Inferior parietal cortex (tissue), 1 donor: ENCODE results near the gene FASTKD3.
A peak's percentile ranks its signal among the peaks of the same experiment; 100 is the strongest.
"Not testable (repeated sequence)": the region's sequence is repeated elsewhere in the genome, so short reads cannot be mapped to it uniquely, and the experiment has no call there.

Experiments used
- DNase-seq: peaks from one replicate; pipeline ENCODE4 v3.0.0-alpha.2; 2016; ENCODE audit errors: extremely low spot score

The FASTKD3 gene, protein sequence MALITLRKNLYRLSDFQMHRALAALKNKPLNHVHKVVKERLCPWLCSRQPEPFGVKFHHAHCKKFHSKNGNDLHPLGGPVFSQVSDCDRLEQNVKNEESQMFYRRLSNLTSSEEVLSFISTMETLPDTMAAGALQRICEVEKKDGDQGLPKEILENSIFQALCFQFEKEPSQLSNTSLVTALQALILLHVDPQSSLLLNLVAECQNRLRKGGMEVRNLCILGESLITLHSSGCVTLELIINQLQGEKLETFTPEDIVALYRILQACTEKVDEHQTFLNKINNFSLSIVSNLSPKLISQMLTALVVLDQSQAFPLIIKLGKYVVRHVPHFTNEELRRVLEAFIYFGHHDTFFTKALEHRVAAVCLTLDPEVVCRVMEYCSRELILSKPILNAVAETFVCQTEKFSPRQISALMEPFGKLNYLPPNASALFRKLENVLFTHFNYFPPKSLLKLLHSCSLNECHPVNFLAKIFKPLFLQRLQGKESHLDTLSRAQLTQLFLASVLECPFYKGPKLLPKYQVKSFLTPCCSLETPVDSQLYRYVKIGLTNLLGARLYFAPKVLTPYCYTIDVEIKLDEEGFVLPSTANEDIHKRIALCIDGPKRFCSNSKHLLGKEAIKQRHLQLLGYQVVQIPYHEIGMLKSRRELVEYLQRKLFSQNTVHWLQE

DNA sequence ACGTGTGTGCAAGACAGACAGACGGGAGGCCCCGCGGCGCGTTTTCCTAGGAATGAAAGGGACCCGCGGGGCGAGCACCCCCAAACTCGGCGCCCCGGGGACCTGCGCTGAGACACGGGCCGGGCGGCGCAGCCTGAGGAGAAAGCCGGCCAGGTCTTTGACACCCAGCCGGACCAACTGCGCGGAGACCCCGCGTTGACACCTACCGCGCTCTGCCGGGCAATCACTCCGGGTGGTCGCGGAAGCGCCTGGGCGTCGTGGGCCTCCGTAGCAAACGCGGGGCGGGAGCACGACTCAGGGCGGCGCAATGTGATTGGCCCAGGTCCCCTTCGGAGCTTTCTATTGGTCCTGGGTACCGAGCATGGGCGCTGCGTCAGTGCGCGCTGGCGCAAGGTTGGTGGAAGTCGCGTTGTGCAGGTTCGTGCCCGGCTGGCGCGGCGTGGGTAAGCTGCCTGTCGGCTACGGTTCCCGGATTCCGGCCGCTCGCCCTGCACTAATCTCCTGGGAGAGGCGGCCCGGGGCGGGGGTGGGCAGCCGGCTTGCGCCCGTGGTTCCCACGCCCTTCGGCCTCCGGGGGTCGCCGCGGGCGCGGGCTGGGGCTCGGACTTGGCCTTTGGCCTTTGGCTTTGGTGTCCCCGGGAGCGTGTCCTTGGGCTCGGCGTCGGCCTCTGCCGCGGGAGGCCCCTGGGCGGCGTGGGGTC, at the start of gene FASTKD3, which contains the start of gene MTRR:
FASTKD3 (minus strand) TSS at position 259 of the 701 bp plus-strand sequence. CDS start 948 bp downstream, outside the sequence.
MTRR (plus strand) TSS at position 376 of the 701 bp plus-strand sequence. CDS start 1,647 bp downstream, outside the sequence.
- peak; percentile 96 for DNase-seq

DNA sequence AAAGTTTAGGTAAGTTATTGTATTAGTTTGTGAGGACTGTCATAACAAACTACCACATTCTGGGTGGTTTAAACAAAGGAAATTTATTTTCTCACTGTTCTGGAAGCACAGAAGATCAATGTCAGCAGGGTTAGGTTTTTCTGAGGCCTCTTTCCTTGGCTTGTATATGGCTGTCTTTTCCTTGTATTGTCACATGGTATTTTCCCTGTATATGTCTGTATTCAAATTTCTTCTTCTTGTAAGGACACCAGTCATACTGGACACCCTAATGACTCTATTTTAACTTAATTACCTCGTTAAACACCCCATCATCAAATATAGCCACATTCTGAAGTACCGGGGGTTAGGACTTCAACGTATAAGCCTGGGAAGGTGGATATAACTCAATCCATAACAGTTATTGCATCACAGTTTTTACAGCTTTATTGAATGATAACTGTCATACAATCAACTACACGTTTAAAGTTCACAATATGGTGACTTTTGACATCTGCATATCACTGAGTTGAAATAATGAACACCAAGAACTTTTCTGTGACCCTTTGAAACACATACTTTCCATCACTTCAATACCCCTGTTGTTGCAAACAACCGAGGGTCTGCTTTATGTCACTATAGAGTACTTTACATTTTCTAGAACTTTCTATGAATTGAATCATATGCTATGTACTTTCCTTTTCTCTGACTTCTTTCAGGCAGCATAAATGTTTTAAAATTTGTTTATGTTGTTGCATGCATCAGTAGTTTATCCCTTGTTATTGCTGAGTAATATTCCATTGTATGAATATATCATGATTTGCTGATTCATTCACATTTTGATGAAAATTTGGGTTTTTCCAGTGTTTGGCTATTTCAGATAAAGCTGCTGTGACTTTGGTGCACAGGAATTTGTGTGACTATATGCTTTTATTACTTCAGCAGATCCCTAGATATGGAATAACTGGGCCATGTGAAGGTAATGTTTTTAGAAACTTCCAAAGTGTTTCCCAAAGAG, 48.6 kb upstream of the FASTKD3 start:
- no peak for DNase-seq

DNA sequence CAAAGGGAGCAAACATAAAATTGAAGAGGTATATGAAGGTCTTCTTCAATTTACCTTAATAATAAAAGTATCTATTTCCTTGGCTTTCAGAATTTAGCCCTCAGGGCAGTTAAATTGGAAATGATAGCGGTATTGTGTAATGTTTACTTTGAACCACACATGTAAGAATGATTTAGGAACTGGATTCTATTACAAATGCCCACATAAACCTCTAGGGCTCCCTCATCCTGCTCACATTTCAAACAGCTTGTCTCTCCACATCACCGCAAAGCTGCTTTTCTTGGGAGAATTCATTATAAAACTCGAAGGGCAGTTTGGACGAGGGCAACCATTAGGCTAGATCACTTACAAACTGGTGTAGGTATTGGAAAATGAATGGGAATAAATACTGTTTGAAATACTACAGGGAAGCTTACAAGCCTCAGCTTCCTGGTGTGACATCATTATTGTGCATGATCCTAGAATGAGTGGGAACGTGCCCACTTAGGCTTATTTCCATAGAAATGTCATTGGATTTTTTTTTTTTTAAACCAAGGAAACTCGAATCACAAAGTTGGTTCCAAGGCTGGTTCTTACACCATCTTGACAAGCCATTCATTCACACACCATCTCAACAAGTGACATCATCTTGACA, 47.5 kb upstream of the FASTKD3 start:
- no peak for DNase-seq

DNA sequence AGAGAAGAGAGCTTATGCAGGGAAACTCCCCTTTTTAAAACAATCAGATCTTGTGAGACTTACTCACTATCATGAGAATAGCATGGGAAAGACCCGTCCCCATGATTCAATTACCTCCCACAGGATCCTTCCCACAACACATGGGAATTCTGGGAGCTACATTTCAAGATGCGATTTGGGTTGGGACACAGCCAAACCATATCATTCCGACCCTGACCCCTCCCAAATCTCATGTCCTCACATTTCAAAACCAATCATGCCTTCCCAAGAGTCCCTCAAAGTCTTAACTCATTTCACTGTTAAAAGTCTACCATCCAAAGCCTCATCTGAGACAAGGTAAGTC, 42.6 kb upstream of the FASTKD3 start:
- DNase-seq, result not testable (repeated sequence)

DNA sequence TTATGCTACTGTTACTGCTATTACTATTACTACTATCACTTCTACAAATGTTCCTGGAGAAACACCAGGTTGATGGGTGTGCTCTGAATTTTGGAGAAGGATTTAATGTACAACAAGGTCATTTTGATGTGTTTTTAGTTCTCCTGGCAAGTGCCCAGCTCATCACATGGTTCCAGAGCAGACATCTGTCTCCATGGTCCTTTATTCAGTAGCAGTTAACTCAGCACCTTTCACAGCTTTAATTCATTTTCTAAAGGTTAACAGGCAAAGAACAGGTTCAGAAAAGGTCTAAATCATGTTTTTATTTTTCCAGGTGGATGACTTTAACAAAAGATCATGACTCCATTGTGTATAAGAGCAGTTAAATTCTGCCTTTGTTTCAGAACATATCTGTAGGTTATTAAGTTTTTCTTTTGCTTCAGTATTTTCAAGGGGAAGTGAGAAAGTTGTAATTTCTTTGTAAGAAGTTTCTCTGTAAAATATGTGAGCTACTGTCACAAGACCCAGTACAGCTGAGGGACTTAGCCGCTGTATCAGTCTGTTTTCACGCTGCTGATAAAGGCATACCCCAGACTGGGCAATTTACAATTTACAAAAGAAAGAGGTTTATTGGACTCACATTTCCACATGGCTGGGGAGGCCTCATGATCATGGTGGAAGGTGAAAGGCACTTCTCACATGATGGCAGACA, 42.1 kb upstream of the FASTKD3 start:
- DNase-seq, result no peak

DNA sequence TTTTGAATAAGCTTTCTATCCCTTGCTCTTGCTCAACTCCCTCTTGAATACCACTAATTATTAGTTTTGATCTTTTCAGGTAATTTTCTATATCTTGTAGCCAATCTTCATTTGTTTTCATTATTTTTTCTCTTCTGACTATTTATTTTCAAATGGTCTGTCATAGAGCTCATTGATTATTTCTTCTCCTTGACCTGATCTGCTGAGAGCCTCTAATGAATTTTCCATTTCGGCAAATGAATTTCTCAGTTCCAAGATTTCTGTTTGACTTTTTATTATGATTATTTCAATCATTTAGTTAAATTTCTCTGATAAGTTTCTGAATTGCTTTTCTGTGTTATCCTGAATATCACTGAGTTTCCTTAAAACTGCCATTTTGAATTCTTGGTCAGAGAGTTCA, 39.5 kb upstream of the FASTKD3 start:
- no peak for DNase-seq

DNA sequence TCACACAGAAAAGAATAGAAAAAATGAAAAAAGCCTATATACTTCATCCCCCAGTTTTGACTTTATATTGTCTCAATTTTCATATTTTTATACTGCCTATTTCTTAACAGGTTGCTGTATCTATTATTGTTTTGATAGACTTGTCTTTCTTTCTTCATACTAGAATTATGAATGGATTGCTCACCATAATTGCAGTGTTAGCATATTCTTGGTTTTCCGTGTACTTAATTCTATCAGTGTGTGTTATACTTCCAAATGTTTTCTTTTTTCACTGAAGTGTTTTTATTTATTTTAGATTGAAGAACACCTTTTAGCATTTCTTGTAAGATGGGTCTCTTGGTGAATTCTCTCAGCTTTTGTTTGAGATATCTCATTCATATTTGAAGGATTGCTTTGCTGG, 38.8 kb upstream of the FASTKD3 start:
- DNase-seq, result no peak

DNA sequence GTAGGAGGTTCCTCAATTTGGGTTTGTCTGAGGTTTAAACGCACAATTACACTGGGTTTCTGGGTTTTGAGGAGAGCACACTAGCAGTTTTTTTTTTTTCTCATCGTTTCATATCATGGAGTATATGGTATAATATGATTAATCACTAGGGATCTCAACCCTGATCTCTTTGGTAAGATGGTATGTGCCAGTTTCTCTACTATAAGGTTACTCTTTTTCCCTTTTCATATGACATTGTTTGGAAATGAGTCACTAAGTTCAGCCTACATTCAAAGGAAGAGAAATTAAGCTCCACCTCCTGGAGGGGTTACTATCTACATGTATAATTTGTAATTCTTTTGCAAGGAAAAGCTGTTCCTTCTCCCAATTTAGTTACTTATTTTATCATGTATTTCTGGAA, 35.3 kb upstream of the FASTKD3 start:
- DNase-seq, result no peak

DNA sequence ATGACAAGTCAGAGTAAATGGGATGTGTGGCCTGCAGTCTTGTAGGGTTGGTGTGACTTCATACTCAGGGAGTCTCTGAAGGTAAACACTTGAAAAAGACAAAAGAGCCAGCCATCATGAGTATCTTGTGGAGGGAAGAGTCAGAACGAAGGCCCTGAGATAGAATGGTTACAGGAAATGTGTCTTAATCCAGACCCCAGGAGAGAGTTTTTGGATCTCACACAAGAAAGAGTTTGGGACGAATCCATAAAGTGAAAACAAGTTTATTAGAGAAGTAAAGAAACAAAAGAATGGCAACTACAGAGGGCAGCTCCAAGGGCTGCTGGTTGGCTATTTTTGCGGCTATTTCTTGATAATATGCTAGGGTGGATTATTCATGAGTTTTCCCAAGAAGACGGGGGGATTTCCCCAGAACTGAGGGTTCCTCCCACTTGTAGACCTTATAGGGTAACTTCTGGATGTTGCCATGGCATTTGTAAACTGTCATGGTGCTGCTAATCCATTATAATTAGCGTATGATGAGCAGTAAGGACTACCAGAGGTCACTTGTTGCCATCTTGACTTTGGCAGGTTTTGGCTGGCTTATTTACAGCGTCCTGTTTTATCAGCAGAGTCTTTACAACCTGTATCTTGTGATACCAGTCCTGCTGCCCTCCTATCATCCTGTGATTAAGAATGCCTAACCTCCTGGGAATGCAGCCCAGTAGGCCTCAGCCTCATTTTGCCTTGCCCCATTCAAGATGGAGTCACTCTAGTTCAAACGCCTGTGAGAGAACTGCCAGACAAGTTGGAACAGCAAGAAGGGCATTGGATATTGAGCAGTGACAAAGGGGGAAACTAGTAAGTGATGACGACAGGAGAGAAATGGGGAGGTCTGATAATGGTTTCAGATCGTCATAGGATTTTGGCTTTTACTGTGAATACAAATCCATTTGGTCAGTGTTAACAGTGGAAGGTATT, 34.1 kb upstream of the FASTKD3 start:
- no peak for DNase-seq

DNA sequence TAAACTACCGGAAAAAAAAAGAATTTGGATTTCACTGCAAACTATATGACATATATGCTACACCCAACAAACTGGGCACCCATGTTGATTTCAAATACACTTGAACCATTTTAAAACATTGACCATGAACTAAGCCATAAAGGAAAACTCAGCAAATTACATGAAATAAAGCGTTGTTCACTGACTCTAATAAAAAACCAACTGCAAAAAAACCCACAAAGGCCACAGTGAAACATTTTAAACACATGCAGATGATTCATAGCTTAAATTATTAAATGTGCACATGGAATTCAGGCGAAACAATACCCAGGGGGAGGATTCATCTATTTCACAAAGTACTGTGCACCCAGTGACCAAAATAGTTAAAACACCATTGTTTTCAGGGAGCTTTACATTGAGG, 33.4 kb upstream of the FASTKD3 start:
- no peak for DNase-seq

DNA sequence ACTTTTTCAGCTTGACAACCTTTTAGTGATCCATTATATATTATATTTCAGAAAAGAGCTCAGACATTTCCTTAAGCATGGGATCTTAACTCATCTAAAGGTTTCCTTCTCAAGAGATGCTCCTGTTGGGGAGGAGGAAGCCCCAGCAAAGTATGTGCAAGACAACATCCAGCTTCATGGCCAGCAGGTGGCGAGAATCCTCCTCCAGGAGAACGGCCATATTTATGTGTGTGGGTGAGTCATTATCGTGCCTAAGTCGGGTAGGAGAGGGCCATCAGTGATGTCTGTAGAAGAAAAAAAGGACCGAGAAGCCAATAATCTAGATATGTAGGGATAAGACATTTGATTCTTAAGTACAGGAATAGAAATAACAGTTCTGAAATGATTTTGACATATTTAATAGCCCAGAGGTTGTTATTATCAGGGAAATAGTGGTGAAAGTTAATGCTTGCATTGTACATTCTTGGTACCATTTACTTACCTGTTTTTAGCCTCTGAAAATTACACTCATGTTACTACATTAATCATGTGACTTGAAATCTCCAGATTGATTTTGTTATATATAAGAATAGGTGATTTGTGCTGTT, 28.3 kb upstream of the FASTKD3 start:
- no peak for DNase-seq

DNA sequence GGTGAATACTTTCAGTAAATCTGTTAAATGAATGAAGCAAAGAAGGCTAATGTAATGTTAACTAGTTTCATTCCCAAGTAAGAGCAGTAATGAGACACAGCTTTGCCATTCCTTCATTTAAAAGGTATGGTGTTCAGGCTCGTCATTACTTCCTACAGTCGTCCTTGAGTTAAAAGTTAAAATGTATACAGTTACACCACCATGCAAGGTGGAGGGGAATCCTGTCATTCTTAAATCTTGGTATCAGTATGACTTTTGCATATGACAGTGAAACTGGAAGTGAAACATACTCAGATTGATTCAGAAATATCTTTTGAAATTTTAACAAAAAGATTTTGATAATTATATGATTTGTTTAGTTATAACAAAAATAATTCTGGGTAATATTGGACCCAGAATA, 26.0 kb upstream of the FASTKD3 start:
- no peak for DNase-seq

DNA sequence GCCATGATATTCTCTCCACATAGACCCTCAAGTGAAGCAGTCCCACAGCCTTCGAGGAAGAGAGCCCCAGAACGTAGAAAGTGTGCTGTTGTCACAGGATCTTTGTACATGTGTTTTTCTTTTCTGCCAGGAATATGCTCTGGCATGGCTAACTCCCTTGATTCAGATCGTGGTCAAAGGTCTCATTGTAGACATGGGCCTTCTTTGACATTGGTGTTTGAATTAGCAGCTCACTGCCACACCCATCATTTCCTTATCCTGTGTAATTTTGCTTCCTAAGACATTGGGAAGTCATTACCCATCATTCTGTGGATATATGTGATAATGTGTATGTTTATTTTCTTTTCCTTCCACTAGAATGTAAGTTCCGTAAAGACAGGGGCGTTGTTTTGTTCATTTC, 25.6 kb upstream of the FASTKD3 start:
- no peak for DNase-seq

DNA sequence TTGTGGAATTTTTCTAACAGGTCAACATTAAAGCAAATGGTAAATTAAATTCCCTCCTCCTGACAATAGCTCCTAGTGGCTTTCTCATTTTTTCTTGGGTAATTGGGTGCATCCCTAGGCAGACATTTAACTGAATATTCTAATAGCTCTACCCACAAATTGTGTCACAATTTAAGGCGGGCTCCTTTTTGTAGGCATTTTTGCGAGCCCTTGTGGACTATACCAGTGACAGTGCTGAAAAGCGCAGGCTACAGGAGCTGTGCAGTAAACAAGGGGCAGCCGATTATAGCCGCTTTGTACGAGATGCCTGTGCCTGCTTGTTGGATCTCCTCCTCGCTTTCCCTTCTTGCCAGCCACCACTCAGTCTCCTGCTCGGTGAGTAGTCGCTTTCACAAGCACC, 20.1 kb upstream of the FASTKD3 start:
- no peak for DNase-seq

DNA sequence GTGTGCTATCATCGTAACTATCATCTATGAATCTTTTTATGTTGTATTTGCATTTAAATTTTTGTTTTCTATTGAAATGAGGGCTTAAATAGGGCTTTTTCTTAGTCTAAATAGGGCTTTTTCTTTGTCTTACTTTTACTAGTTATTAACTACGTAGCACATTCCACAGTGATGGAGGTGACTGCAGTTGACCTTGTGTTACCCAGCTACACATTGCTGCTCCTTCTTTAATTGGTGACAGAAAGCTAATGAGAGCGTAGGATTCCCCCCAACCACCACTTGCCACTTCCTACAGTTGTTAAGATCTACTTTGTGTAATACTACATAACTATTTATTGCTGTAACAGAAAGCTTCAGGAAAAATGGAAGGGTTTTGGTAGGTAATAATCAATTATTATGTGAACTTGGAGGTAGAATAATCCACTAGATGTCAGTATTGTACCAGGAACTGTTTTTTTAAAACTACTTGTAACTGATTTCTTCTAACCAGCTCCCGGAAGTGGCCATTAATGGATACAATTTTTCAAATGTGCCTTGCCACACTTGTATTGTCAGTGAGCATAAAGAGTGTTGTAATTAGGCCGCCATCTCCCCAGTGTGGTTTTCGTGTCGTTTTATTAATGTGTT, 18.1 kb upstream of the FASTKD3 start:
- peak; percentile 75 for DNase-seq

DNA sequence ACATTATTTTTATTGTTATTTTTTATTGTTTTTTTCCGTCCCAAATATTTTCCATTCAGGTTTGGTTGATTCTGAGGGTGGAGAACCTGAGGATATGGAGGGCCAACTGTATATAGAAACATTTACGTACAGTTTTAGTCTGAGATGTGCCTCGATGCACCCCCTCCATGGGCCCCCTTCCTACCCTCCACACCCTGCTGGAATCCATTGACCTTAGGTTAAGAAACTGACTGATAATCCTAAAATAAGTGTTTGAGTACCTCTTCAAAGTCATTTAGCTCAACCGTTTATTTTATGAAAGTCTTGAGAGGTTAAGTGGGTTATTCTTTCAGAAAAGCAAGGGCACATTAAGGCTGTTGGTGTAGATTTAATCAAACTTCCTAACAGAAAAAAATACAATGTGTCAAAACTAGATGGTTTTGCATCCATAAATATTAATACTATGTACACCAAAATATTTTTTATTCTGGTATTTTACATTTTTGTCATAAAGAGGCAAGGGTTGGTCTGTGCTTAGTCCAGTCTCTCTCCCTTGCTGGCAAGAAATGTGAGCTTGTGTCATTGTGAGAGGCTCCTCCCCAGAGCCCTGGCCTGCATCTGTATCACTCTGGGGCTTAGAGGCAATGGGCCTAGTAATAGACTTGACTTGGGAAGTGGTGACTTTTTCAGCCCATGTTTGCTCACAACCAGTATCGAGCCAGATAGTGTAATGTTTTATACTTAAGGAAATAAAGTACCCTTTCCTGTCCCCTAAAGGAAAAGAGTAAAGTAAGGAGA, 15.8 kb upstream of the FASTKD3 start:
- peak; percentile 69 for DNase-seq

DNA sequence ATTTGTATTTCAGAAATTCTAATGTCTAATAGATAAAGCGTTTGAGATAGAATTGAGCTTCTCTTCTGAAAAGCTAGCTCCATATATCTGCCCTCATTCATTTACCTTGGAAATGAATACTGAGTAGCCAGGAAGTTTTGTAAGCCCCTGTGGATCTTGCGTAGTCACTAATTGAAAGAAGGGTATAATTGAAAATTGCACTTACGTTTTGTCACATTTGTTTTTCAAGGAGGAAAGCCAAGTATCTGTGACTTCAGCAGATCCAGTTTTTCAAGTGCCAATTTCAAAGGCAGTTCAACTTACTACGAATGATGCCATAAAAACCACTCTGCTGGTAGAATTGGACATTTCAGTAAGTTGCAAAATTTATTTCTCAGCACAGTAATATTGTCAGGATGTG, 14.1 kb upstream of the FASTKD3 start:
- no peak for DNase-seq

DNA sequence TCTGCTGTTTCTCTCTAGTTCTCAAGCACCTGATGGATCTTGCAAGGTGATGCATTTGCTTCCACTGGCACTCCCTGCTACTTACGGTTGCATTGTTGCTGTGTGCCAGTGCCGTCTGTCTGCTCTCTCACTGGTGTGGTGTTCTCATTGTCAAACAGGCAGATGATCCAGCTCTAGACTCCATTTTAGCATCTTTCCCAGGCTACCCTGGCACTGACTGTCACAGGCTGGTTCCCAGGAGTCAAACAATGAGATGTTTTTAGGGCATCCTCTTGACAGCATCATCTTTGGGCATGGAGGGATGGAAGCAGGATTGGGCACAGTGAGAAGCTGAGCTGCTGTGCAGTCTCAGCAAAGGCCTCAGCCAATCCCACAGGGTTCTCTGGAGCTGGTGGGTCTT, 13.0 kb upstream of the FASTKD3 start:
- DNase-seq, result peak; percentile 61
